GM18870 (cell line): ENCODE results near the gene NHERF1.

Experiments used
- ATAC-seq: cut with Tn5 transposase; IDR thresholded peaks from one replicate; pipeline ENCODE4 v1.9.1; 2021; ENCODE audit warnings: moderate library complexity; ENCODE audit not compliant: unreplicated experiment

NHERF1 gene

DNA sequence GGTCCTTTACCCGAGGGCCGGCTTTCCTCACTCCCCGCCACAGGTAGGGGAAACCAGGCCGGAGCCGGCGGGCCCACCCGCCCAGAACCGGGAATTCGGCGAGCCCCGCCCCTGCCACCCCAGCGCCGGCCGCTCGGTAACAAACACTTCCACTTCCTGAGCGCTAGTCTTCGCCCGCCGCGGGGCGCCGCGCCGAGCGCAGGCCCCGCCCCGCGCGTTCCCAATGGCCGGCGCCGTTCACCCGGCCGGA is 224 bp upstream of the NHERF1 start:
- no peak for ATAC-seq

DNA sequence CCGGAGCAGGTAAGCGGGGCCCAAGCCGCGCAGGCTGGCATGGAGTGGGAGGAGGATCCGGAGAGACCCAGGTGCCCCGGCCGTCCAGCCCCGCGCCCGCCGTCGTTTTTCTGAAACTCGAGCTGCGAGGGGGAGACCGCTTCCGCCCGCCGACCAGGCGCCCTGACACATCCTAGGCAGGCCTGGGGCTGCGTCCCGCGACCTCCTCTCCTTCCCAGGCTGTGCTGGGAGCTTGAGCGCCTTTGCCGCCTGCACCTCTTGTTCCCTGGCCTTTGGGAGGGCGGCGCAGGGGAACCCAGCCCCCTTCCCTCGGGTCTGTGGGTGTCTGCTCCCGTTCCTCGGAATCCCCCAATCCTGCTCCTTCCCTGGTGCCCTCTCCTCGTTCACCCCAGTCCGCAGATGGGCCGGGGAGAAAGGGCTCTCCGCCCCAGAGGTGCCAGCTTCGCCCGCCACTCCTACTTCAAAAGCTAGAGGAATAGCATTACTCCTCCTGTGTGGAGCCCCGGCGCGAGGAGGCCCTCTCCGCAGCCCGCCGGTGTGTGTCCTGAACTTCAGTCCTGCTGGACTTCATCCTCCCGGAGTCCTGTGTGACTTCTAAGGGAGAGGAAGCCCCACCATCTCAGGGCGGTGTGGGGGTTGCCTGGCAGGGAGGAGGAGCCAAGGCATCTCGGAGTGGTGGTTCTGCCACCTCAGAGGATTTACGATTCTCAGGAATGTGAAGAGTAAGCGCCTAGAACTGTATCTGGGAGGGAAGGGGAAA is 1.0 kb downstream of the NHERF1 start:
- ATAC-seq = no peak

DNA sequence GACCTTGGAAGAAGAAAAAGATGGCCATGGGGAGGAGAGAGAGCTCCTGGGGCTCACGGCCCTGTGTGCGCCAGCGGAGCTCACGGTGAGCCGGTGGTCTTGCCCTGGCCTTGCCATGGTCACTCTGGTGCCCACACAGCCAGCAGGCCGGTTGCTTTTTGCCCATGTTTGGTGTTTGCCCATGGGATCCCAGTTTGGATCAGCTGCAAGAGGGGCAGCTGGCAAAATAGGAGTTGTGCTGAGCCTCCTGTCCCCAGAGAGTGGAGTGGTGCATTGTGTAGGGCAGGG is 1.6 kb downstream of the NHERF1 start:
- no peak for ATAC-seq

DNA sequence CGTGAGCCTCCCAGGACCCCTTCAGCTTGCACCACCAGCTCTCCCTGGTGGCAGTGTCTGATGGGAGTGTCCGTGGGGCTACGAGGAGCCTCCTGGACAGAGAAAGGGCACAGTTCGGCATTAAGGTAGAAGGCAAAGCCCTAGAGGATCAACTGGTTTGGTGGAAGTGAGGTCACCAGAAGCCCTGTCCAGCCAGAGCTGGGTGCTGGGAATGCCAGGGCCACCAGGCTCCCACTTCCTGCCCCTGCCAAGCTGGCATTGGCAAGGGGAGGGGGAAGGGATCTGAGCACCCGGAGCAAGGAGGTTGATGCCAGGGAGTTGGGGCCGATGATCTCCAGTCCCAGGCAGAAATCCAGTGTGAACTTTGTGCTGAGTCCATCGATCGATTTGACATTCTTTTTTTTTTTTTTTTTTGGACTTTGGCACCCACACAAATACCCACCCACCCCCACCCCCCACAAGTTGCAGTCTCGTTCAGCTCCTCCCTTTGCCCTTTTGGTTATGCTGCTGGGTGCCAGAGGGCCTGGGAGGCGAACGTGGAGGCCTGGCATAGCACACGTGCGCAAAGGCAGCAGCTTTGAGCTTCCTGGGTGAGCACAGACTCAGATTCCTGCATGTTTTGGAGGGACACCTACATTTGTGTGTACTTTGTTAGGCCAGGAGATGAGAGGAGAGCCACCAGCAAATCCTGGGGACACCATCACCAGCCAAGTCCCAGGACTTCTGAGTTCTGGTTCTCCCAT is 2.1 kb downstream of the NHERF1 start:
- ATAC-seq = no peak

DNA sequence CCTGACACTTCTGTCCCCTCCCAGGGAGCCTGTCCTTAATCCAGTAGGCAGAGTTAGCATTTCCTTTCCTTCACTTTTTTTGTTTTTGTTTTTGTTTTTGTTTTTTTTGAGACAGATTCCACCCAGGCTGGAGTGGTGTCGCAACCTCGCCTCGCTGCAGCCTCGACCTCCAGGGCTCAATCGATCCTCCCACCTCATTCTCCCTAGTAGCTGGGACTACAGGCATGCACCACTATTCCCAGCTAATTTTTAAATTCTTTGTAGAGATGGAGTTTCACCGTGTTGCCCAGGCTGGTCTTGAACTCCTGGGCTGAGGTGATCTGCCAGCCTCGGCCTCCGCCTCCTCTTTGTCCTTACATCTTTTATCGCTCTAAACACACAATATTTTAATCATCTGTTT is 4.0 kb downstream of the NHERF1 start:
- ATAC-seq = no peak

DNA sequence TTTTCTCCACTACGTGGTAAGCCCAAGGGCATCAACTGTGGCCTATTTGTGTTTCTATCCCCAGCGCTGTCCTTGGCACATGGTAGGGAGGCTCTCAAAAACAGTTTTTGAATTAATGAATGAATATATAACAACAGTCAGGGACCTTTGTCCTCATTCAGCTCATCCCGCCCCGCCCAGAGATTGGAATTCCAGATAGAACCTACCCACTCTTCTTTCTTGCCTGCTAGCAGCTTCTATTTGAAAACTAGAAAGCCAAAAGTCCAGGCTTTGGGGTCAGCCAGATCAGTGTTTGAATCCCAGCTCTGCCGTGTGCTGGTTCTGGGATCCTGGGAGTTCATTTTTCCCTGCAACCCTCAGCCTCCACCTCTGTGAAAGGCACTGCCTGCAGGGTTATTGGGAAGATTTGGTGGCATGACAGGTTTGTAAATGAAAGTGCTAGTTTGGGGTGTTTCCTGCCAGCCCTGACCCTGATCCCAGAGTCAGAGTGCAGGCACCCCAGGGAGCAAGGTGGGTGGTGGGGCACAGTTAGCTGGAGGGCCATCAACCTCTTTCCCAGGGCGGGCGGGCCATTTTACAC is 4.5 kb downstream of the NHERF1 start:
- no peak for ATAC-seq

DNA sequence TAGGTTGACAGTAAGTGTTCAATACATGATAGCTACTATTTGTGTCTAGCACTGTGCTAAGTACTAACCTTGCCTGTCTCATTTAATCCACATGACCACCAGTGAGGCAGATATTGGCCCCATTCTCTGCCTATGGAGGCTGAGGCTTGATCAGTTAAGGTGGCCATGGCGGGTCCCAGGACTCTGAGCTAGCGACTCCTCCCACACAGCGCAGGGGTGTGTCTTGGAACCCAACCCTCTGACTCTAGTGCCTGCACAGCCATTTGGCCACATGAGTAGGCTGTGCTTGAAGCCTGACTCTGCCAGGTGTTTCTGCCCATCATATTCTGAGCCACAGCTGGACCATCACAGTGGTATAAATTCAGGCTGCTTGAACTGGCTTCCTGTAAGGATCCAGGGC is 6.4 kb downstream of the NHERF1 start:
- no peak for ATAC-seq

DNA sequence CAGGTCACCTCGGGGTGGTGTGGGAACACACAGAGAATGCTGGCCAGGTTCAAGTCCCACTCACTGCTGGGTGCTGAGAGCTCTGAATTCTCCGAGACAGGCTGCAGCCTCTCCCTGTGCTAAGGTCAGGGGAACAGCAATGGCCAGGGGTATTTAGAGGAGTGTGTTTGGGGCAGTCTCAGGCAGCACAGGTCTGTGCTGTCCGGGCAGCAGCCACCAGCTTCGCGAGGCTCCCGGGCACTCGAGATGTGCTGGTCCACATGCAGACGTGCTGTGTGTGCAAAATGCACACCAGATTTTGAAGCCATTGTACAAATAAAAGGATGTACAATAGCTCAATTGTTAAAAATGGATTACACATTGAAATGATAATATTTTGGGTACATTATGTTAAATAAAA is 7.1 kb downstream of the NHERF1 start:
- ATAC-seq = no peak

DNA sequence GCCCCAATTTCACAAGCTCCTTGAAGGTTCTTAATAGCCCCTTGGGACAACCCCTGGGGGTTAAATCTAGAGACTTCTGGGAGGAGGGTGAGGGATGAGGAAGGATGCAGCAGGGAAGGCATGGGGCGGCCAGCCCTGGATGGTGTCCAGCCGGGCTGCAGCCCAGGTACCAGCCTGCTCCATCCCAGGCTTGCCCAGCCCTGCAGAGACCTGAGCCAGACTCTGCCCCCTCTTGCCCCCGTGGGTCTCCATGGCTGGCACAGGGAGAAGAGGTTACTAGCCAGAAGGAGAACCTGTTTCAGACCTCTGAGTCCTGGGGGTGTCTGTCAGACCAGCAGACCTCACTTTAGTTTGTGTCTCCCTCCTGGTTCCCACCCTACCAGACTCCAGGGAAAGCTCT is 8.5 kb downstream of the NHERF1 start:
- no peak for ATAC-seq

DNA sequence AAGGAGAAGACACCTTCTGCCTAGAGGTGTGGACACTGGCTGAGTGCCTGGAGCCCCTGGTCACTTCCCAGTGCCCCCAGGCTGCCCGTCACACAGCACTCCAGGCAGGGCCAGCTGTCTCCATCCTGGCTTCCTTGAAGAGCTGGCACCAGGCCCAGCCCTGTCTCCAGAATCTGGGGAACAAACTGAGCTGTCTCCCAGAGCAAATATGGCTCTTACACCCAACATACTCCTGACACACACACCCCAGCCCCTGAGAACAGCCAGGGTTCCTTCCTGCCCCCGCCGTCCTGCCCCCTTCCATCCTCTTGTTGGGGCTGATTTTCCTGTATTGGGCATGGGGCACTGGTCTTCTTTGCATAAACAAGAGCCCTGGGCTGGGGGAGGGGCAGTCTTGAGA is 9.1 kb downstream of the NHERF1 start:
- ATAC-seq = no peak

DNA sequence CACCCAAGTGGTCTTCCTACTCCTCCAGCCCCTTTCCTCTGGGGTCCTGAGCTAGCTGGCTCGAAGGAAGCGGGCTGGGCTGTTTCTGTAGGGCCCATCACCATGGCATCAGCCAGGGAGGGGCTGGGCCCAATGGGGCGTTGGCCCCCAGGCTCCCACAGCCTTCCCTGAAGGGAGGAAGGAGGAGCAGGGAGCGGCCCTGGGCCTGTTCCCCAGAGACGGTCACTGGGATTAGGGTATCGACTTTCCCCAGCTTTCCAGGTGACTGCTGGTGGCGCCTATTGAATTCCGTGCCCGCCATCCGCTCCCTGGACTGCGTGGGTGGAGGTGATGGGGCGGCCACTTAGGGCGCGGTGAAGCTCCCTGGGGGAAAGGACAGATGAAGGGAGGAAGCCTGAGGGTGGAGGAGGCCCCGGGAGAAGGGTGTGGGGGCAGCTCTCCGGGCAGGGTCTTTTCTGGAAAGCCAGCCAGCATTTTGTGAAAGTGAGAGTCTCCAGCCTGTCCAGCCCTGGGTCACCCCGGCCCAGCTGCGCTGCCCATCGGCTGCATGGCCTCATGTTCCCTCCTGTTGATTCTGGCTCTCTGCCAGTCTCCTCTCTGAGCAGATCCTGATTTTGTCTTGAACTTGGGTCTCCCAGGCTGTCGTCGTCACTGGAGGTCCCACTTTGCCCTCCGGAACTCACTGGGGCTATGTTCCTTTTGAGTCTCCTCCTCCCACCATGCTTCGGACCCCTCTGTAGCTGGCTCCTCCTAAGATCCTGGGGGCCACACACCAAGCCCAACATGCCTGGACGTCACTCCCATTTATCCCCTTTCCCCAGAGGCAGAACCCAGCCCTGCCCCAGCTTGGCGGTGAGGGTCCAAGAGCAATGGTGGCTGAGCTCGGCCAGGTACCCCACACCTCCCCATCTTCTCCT is 9.8 kb downstream of the NHERF1 start:
- ATAC-seq = no peak

DNA sequence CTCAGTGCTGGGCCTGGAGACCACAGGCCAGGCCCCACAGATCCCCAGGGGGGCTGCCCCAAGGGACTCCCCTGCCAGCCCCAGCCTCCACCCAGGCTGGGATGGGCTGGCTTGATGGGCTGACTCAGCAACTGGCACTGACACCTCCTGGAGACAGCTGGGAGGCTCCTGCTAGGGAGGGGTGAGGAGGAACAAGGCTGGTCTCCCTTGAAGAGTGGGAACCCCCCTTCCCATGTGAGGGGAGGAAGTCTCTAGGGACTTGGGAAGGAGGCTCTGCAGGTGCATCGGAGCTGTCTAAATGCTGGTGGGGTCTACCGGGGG is 10.4 kb downstream of the NHERF1 start:
- no peak for ATAC-seq

DNA sequence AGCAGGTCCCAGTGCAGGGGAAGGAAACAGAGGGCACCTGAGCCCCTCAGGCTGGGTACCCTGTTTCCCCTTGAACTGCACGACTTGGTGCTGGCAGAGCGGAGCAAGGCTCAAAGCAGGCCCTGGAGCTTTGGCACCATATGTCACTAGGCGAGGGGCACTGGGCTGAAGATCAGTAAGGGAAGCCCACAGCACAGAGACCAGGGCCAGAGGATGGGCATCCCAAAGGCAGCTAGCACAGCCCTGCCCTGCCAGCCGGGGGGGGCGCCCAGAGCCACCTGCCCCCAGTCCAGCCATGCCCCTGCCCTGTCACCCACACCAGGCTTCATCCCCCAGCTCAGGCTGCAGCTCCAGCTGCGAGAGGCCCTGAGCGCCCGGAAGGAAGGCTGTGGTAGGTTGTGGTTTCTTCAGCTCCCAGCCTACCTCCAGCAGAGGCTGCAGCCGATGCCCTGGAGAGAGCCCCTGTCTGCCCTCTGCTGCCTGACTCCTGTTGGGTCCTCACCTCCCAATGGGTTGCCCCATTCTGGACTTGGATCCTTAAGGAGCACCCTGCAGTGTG is 10.9 kb downstream of the NHERF1 start:
- ATAC-seq = peak; percentile 69

DNA sequence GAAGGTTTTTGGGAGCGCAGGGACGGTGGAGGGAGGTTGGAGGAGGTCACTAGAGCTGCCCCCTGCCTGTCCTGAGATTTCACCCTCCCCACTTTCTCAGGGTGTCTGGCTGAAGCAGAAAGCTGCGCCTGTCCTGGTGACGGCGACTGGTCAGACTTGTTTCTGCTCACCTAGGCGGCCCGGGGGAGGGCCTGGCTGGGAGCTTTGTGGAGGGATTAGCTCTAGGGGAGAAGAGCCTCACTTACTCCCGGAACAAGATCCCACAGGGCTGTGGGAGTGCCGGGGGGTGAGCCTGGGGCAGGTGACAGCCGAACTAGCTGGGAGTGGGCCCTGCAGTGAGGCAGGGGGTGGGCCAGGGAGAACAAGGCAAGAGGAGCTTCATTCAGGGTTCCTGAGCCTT is 11.5 kb downstream of the NHERF1 start:
- no peak for ATAC-seq

DNA sequence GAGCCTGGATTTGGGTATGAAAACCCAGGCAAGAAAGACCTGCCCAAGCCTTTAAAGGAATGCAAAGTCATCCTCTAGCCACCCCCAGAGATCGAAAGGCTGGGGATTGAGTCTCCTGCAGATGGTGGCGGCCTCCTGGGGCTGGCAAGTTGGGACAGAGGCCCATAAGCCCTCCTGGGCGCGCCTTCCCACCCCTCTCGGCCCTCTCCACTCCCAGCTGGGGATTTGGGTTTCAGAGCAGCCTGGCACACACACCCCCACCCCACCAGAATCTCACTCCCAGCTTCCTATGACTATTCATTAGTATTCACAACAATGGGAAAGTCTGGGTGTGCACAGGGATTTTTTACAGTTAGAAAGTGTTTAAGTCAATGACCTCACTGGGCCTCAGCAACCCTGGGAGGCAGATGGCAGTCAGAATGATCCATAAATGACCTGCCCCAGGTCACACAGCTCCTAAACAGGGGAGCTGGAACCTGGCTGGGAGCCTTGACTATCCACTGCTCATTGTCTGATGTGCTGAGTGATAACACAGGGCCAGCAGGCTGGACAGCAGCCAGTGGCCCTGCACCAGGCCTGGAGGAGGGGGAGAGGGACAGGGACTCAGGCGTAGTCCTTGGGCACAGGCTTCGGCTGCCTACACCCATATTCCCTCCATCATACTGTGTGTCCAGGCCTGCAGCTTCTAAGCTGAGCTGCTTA is 12.1 kb downstream of the NHERF1 start:
- no peak for ATAC-seq

DNA sequence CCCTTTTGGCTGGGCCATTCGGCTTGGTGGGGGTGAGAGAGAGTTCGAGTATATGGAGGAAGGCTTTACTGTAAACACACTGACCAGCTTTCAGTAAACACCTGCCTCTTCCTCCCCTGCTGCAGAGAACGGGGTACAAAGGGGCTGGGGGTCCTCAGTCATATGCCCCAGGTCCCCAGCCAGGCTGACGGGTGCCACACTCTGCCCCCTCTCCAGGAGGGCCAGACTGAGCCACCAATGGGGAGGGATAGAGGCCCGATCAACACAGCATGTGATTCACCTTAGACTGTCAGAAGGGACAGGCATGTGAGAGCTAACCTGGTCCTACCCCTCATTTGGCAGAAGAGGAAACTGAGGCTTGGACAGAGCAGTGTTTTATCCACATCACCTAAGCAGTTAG is 13.0 kb downstream of the NHERF1 start:
- ATAC-seq = no peak

DNA sequence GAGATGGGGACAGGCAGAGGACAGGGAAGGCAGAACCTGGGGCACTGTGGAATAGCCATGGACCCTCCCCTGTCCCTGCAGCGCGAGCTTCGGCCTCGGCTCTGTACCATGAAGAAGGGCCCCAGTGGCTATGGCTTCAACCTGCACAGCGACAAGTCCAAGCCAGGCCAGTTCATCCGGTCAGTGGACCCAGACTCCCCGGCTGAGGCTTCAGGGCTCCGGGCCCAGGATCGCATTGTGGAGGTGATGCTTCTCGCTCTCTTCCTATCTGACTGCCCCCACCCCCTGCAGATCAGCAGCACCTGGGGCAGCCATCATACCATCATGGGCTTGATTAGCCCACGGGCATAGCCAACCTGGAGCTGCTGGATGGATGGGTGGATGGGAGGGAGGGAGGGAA is 13.5 kb downstream of the NHERF1 start:
- ATAC-seq = no peak

DNA sequence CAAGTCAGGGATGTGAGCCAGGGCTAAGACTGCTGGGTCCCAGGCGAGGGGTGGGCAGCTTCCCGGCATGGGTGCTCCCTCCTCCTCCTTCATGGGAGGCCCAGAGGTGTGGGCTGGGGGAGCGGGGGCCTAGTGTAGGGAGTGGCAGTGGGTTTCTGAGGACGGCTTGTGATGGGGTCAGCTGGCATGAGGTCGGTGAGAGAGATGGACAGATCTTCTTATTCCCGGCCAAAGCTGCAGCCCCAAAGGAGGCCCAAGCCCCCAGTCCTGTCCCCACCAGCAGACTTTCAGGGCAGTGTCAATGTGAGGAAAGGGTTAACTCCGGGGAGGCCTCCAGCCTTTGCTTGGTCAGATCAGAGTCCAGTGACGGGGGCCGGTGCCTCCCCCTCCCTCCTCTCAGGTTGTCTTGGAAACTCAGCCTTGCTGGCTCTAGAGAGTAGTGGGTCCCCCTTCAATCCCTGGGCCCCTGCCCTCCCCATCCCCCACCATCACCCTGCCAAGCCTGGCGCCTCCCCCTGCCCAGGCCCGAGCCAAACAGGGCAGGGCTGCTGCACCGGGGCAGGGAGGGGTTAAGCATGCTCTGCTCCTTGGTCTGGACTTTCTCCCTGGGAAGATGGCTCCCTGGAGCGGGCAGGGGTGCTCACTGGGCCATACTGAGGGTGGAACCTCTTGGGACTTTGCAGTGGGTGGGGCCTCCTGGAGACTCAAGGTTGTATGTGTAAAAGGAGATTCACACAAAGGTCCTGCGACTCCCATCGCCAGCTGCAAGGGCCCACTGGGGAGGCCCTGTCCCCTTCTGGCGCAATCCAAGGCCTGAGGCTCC is 15.3 kb downstream of the NHERF1 start:
- no peak for ATAC-seq

DNA sequence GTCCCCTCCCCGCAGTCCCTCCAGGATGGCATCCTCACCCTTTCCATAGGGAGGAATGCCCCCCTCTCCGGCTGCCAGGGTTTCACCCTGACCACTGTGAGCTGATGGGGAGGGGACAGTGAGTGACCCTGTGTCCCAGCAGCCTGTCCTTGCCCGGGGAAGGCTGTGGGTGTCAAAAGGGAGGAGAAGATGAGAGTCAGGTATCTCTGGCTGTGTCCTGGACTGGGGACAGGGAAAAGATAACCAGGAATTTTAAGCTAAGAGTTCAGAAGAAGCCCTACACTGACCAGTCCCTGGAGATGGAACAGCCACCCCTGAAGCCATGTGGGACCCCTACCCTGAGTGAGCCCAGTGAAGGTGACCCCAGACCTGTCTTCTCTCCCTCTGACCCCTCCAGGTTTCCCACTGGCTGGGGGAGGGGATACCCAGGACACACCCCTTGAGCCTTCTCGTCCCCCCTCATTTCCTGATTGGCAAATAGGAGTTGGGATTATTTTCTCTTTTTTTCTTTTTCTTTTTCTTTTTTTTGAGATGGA is 16.4 kb downstream of the NHERF1 start:
- no peak for ATAC-seq

DNA sequence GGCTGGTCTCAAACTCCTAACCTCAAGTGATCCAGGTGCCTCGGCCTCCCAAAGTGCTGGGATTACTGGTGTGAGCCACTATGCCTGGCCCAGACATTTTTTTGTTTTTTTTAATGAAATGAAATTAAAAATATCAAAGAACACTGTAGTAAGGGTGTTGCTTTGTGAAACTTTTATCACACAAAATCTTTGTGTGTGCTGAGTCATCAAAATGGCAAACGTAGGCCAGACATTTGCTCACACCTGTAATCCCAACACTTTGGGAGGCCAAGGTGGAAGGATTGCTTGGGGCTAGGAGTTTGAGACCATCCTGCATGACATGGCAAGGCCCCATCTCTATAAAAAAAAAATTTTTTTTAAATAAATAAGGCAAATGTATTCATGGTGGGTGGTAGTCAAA is 18.0 kb downstream of the NHERF1 start:
- no peak for ATAC-seq
